SK-N-SH (cell line): Measurements from ENCODE around the gene SMARCA4. TPM values are rescaled to one million over a fixed set of nuclear protein-coding genes. Genes with fewer than 3 reads are reported as not detected.

Source experiments
- CTCF ChIA-PET: fragments of 300-600, 350-600 bp; formaldehyde crosslinking; extraction: SDS; loops from one replicate; lab custom pipeline; 2021; lab: Yijun Ruan, JAX
- POLR2A ChIA-PET: fragments of 350-600 bp; sonication (Branson Sonifier 250); formaldehyde crosslinking; extraction: SDS; loops from one replicate; lab custom pipeline; 2020; ENCODE audit warnings: antibody characterized with exemption, inconsistent platforms; lab: Yijun Ruan, JAX
- DNase-seq: peaks from one replicate; pipeline ENCODE4 v3.0.0; 2012
- H2AFZ ChIP-seq: fragments of 200-600 bp; sonication (generic); 2 replicates; pipeline ENCODE4 v1.8.1; 2016; ENCODE audit warnings: antibody characterized with exemption, mild to moderate bottlenecking, low read depth
- H3F3A ChIP-seq: fragments of 200-600 bp; sonication (generic); replicated peaks from 2 replicates; pipeline ENCODE3; 2016; ENCODE audit warnings: antibody characterized with exemption, mild to moderate bottlenecking; ENCODE audit not compliant: insufficient read depth
- H3K27ac ChIP-seq, 2 experiments: fragments of 200-500 bp in 1 of 2; fragments of 200-600 bp in 1 of 2; sonication (Bioruptor generic) in 1 of 2; sonication (generic), shearing (Covaris generic) in 1 of 2; 2 replicates each; pipeline versions ENCODE4 v1.5.1 to v1.6.1; 2014 to 2016; ENCODE audit warnings: low read depth in 2 of 2, inconsistent platforms in 1 of 2, low read length in 1 of 2, mild to moderate bottlenecking in 1 of 2, mixed read lengths in 1 of 2
- H3K27me3 ChIP-seq: fragments of 200-600 bp; sonication (generic), shearing (Covaris generic); 2 replicates; pipeline ENCODE4 v1.6.1; 2016; ENCODE audit warnings: mixed run types; ENCODE audit not compliant: insufficient read depth
- H3K36me3 ChIP-seq, 2 experiments: fragments of 200-500 bp in 1 of 2; fragments of 200-600 bp in 1 of 2; sonication (Bioruptor generic) in 1 of 2; sonication (generic) in 1 of 2; replicated peaks in 1 of 2; 2 replicates each; pipeline versions ENCODE3 to v1.5.1; 2014 to 2016; ENCODE audit warnings: low read length in 1 of 2, mild to moderate bottlenecking in 1 of 2; ENCODE audit not compliant: insufficient read depth in 2 of 2, control insufficient read depth in 1 of 2
- H3K4me1 ChIP-seq, 2 experiments: fragments of 200-500 bp in 1 of 2; fragments of 200-600 bp in 1 of 2; sonication (Bioruptor generic) in 1 of 2; sonication (generic), shearing (Covaris generic) in 1 of 2; 2 replicates each; pipeline versions ENCODE4 v1.5.1 to v1.6.1; 2014 to 2016; ENCODE audit warnings: low read depth in 1 of 2, low read length in 1 of 2, mixed run types in 1 of 2; ENCODE audit not compliant: insufficient read depth in 2 of 2, control insufficient read depth in 1 of 2
- H3K4me2 ChIP-seq: fragments of 200-600 bp; sonication (generic), shearing (Covaris generic); 2 replicates; pipeline ENCODE4 v1.6.1; 2017; ENCODE audit warnings: mixed run types
- H3K4me3 ChIP-seq, 2 experiments: fragments of 200-500 bp in 1 of 2; fragments of 200-600 bp in 1 of 2; sonication (Bioruptor generic) in 1 of 2; sonication (generic), shearing (Covaris generic) in 1 of 2; 2 replicates each; pipeline versions ENCODE4 v1.5.1 to v1.8.1; 2014 to 2016; ENCODE audit warnings: low read depth in 2 of 2, inconsistent platforms in 1 of 2, low read length in 1 of 2, mild to moderate bottlenecking in 1 of 2, mixed read lengths in 1 of 2, moderate library complexity in 1 of 2
- H3K79me2 ChIP-seq: fragments of 200-600 bp; sonication (generic); 2 replicates; pipeline ENCODE4 v1.8.1; 2017; ENCODE audit warnings: mild to moderate bottlenecking; ENCODE audit not compliant: insufficient read depth
- H3K9ac ChIP-seq: fragments of 200-600 bp; sonication (generic); 2 replicates; pipeline ENCODE4 v1.6.1; 2017; ENCODE audit warnings: mixed run types
- H3K9me2 ChIP-seq: fragments of 200-600 bp; sonication (generic); 2 replicates; pipeline ENCODE4 v1.6.1; 2017; ENCODE audit warnings: mixed run types
- H3K9me3 ChIP-seq: fragments of 200-600 bp; sonication (generic); 2 replicates; pipeline ENCODE4 v1.6.1; 2017; ENCODE audit warnings: mixed run types, mild to moderate bottlenecking, moderate library complexity
- H4K20me1 ChIP-seq: fragments of 200-600 bp; sonication (generic); 2 replicates; pipeline ENCODE4 v1.6.1; 2017; ENCODE audit warnings: mild to moderate bottlenecking, mixed run types; ENCODE audit not compliant: insufficient read depth
- ELF1 ChIP-seq: IDR thresholded peaks from 2 replicates; pipeline ENCODE4 v1.4.0; 2012
- FOSL2 ChIP-seq: IDR thresholded peaks from 2 replicates; pipeline ENCODE4 v1.4.0; 2012; ENCODE audit warnings: low read depth, mild to moderate bottlenecking, moderate library complexity, borderline replicate concordance
- GABPA ChIP-seq: IDR thresholded peaks from 2 replicates; pipeline ENCODE4 v1.4.0; 2012; ENCODE audit warnings: low read depth, mild to moderate bottlenecking
- IRF3 ChIP-seq: fragments of 150-350 bp; IDR thresholded peaks from 2 replicates; pipeline ENCODE4 v1.6.1; 2016; ENCODE audit warnings: mild to moderate bottlenecking, low read depth, low read length
- JUND ChIP-seq: IDR thresholded peaks from 2 replicates; pipeline ENCODE4 v1.4.0; 2012
- MAX ChIP-seq: IDR thresholded peaks from 2 replicates; pipeline ENCODE4 v1.4.0; 2012; ENCODE audit warnings: low read depth
- MXI1 ChIP-seq: IDR thresholded peaks from 2 replicates; pipeline ENCODE4 v1.6.1; 2012; ENCODE audit warnings: mild to moderate bottlenecking, low read depth, low read length, improper control_type of control experiment
- NFIC ChIP-seq: IDR thresholded peaks from 2 replicates; pipeline ENCODE4 v1.4.0; 2012; ENCODE audit warnings: borderline replicate concordance
- PBX3 ChIP-seq: IDR thresholded peaks from 2 replicates; pipeline ENCODE4; 2012
- REST ChIP-seq: IDR thresholded peaks from 2 replicates; pipeline ENCODE4 v1.6.1; 2012; ENCODE audit warnings: mild to moderate bottlenecking, low read depth, low read length, moderate library complexity
- RFX5 ChIP-seq: IDR thresholded peaks from 2 replicates; pipeline ENCODE4 v1.6.1; 2012; ENCODE audit warnings: mild to moderate bottlenecking, improper control_type of control experiment, low read length
- RXRA ChIP-seq: IDR thresholded peaks from 2 replicates; pipeline ENCODE4 v1.4.0; 2012; ENCODE audit warnings: low read depth, mild to moderate bottlenecking, borderline replicate concordance
- SIN3A ChIP-seq: IDR thresholded peaks from 2 replicates; pipeline ENCODE4 v1.6.1; 2012; ENCODE audit warnings: low read depth, mild to moderate bottlenecking, low read length, moderate library complexity, borderline replicate concordance
- SMC3 ChIP-seq: IDR thresholded peaks from 2 replicates; pipeline ENCODE4 v1.6.1; 2012; ENCODE audit warnings: low read depth, low read length, improper control_type of control experiment
- TCF12 ChIP-seq: IDR thresholded peaks from 2 replicates; pipeline ENCODE4 v1.4.0; 2012
- USF1 ChIP-seq: IDR thresholded peaks from 2 replicates; pipeline ENCODE4 v1.4.0; 2012; ENCODE audit warnings: low read depth, borderline replicate concordance
- YY1 ChIP-seq: IDR thresholded peaks from 2 replicates; pipeline ENCODE4 v1.4.0; 2012; ENCODE audit warnings: low read depth, mild to moderate bottlenecking
- ZBTB33 ChIP-seq: IDR thresholded peaks from 2 replicates; pipeline ENCODE4 v1.4.0; 2012; ENCODE audit warnings: low read depth, borderline replicate concordance
- WGBS: methylation state at CpG from one replicate; pipeline ENCODE4 v1.1.6; 2017; ENCODE audit warnings: low lambda C conversion rate; 5-methylcytosine and 5-hydroxymethylcytosine counted together
- polyA plus RNA-seq, 3 experiments: library from polyadenylated mRNA; depleted of rRNA; stranded (reverse); fragments of >200 nt; gene quantifications; 2 replicates each; pipeline ENCODE4 v1.2.3, GENCODE V29; 2012

Gene SMARCA4
- polyA plus RNA-seq, 1 of the 3 experiments (the other 2 are of a cell fraction) = 90.7 TPM

- no CpG with 5 or more reads among the region's 16 CpGs for WGBS
- H3K9me2 ChIP-seq = no peaks in the 10 kb centered on the region
- TF ChIP-seq ELF1 = no peak
- TF ChIP-seq MAX = no peak
- TF ChIP-seq REST = no peak
- TF ChIP-seq SIN3A = no peak
- TF ChIP-seq YY1 = no peak
- no peak for TF ChIP-seq MXI1
- no peak for TF ChIP-seq PBX3
- TF ChIP-seq ZBTB33 = no peak
- TF ChIP-seq GABPA = no peak
- no peak for TF ChIP-seq SMC3
- no peak for TF ChIP-seq IRF3
- no peak for TF ChIP-seq FOSL2
- TF ChIP-seq RXRA = no peak
- no peak for TF ChIP-seq USF1
- TF ChIP-seq JUND = no peak
- no peak for TF ChIP-seq NFIC
- no peak for TF ChIP-seq TCF12
- no peak for TF ChIP-seq RFX5
- POLR2A ChIA-PET = no interaction called here
- no peak overlapping the region for H3K27ac ChIP-seq
- H3K4me2 ChIP-seq = no peak overlapping the region
- H2AFZ ChIP-seq = no peak overlapping the region
- H3K4me1 ChIP-seq = peaks cover 0 to 4% of the 10 kb centered on the region in 2 experiments; a peak in 1 of 4 replicates
- no peak overlapping the region for H3K4me3 ChIP-seq
- H3K9ac ChIP-seq = no peak overlapping the region
- no peaks in the 10 kb centered on the region for H3K9me3 ChIP-seq
- no peaks in the 10 kb centered on the region for H3K27me3 ChIP-seq
- peaks cover 19% of the 10 kb centered on the region for H3F3A ChIP-seq
- no peaks in the 10 kb centered on the region for H3K79me2 ChIP-seq
- H4K20me1 ChIP-seq = no peaks in the 10 kb centered on the region
- no peak for DNase-seq
- peaks cover 10 to 49% of the 10 kb centered on the region in 2 experiments for H3K36me3 ChIP-seq
- CTCF ChIA-PET = no interaction called here
These were observed 40.0 kb upstream of the SMARCA4 start for GRCh38 chr19:10920781-10921180.
